Measurements from ENCODE around the gene ATP2C2. TPM values are rescaled to one million over a fixed set of nuclear protein-coding genes. Genes with fewer than 3 reads are reported as not detected.

The ATP2C2 gene
- total and polyA plus RNA-seq, 2 experiments from 2014 or later, result 0.53 TPM; not detected in 1

DNA sequence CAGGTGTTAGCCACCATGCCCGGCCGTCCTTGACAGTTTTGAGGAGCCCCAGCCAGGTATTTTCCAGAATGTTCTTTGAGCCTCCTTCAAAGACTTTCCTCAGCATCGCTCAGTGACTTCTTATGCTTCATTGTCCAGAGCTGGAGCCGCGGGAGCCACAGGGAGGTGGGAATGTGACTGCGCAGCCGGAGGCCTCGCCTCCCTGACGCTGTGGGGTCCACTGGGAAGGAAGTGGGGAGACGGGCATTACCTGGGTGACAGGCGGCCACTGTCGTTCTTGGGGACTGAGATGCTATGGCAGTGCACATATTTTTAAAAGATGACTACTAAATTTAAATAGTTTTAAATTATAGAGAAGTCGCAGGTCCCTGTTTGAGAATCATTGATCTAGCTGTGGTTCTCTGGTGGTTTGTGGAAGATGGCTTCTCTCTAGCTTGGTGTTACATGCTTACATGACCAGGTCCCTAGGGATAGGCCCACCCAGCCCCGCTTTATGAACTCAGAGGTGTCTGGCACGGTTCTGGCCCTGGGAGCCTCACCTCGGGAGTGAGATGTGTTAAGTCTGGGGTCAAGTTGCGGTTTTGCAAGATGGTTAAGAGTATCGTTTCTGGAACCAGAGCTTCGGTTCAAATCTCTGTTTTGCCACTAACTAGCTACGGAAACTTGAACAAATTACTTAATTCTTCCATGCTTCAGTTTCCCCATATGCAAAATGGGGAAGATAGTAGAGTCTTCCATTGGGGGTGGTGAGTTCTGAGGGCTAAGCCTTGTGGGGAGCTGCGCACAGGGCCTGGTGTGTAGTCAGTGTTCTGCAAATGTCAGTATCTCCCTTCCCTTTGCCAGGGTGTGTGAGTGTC, 53.0 kb downstream of the ATP2C2 start:
- H3K36me3 ChIP-seq, result no peaks in the 10 kb centered on the region
- H3K9me3 ChIP-seq (ENCODE audit: low read depth), result no peaks in the 10 kb centered on the region
- no peaks in the 10 kb centered on the region for H3K27me3 ChIP-seq
- TF ChIP-seq, protein P1, sequence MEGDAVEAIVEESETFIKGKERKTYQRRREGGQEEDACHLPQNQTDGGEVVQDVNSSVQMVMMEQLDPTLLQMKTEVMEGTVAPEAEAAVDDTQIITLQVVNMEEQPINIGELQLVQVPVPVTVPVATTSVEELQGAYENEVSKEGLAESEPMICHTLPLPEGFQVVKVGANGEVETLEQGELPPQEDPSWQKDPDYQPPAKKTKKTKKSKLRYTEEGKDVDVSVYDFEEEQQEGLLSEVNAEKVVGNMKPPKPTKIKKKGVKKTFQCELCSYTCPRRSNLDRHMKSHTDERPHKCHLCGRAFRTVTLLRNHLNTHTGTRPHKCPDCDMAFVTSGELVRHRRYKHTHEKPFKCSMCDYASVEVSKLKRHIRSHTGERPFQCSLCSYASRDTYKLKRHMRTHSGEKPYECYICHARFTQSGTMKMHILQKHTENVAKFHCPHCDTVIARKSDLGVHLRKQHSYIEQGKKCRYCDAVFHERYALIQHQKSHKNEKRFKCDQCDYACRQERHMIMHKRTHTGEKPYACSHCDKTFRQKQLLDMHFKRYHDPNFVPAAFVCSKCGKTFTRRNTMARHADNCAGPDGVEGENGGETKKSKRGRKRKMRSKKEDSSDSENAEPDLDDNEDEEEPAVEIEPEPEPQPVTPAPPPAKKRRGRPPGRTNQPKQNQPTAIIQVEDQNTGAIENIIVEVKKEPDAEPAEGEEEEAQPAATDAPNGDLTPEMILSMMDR (IDR thresholded peaks at IDR 0.05; ENCODE audit: low read depth, low read length), result no peak
- no peak overlapping the region for H3K4me3 ChIP-seq
- H3K4me1 ChIP-seq (ENCODE audit: low read depth), result no peaks in the 10 kb centered on the region
- no peak for DNase-seq (ENCODE audit: low read depth in 1 of 2, low spot score in 1 of 2)
- H3K27ac ChIP-seq, result no peak overlapping the region

DNA sequence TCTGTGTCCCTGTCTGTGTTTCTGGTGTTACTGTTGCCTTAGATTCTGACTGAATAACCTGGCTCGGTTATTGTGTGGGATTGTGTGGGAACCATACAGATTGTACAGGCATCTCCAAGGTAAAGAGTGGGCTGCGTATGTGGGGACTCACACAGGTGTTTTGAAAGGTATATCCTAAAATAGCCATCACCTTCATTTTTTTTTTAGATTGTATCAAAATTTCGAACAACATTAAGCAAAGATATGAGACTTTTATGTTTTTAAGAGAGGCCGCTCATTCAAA, 53.5 kb downstream of the ATP2C2 start:
- Histone ChIP-seq H3K36me3 (no peaks in the 10 kb centered on the region), H3K9me3 (ENCODE audit: low read depth) (no peaks in the 10 kb centered on the region), H3K4me3 (no peak overlapping the region), H3K27ac (no peak overlapping the region), H3K4me1 (ENCODE audit: low read depth) (no peaks in the 10 kb centered on the region), H3K27me3 (peaks cover 2% of the 10 kb centered on the region)
- TF ChIP-seq, protein P1 (IDR thresholded peaks at IDR 0.05; ENCODE audit: low read depth, low read length), result no peak
- DNase-seq (ENCODE audit: low read depth in 1 of 2, low spot score in 1 of 2), result no peak

DNA sequence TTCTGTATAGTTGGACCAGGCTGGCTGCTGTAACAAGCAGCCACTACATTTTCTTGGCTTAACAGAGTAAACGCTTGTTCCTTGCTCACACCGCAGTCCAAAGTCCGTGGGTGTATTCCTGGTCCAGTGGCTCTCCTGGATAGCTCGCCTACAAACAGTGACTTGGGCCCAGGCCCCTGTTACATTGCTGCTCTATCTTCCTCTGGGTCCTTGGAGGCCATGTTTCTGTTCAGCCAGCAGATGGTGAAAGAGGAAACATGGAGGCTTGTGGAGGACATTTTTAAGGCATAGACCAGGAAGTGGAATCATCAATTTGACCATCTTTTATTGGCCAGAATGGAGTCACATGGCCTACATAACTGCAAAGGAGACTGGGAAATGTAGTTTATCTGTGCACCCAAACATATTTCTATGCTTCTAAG, 55.1 kb downstream of the ATP2C2 start:
- H3K4me3 ChIP-seq, result no peak overlapping the region
- H3K9me3 ChIP-seq (ENCODE audit: low read depth), result no peaks in the 10 kb centered on the region

DNA sequence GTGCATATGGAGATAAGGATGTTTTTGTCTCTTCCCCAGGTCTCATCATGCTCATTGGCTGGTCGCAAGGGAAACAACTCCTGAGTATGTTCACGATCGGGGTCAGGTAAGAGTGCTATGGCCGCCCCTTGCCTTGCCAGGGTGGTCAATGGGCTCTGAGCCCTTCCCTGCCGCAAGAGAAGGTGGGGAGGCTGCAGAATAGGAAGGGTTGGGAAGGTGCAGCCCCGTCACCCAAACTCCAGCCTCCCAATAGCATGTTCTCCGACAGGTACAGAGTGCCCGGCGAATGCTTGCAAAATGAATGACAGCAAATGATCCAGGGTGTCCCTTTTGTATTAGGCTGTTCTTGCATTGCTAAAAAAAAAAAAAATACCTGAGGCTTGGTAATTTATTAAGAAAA, 57.4 kb downstream of the ATP2C2 start:
- Histone ChIP-seq H3K36me3 (no peaks in the 10 kb centered on the region), H3K4me1 (ENCODE audit: low read depth) (no peaks in the 10 kb centered on the region), H3K4me3 (no peak overlapping the region), H3K27ac (no peak overlapping the region), H3K27me3 (peaks cover 8% of the 10 kb centered on the region), H3K9me3 (ENCODE audit: low read depth) (no peaks in the 10 kb centered on the region)
- TF ChIP-seq, protein P1 (IDR thresholded peaks at IDR 0.05; ENCODE audit: low read depth, low read length), result no peak
- no peak for DNase-seq (ENCODE audit: low read depth in 1 of 2, low spot score in 1 of 2)

More for the DNA sequence above, 55.1 kb downstream of the ATP2C2 start:
- no peak overlapping the region for H3K27ac ChIP-seq
- H3K4me1 ChIP-seq (ENCODE audit: low read depth), result no peaks in the 10 kb centered on the region
- H3K27me3 ChIP-seq, result peaks cover 3% of the 10 kb centered on the region
- no peaks in the 10 kb centered on the region for H3K36me3 ChIP-seq
- peak in 1 of 2 donors; percentile 42 for DNase-seq (ENCODE audit: low read depth in 1 of 2, low spot score in 1 of 2)
- TF ChIP-seq, protein P1 (IDR thresholded peaks at IDR 0.05; ENCODE audit: low read depth, low read length), result no peak

DNA sequence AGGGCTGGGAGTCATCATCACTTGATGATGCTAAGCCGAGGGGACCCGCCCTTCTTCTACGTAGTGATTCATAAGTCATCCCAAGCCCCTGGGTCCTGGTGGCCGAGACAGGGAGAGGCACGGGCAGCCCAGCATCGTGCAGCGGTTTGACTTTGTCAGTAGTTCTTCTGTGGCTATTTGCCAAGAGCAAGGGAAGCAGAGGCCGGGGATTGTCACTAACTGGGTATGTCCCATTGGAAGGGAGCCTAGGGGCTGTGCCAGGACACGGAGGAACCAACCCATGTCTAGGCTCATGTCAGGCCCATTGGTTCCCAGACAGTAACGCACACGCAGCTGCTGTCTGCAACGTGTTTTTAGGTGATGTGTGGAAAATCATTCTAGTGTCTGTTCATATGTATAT, 58.5 kb downstream of the ATP2C2 start:
- Histone ChIP-seq H3K4me3 (no peak overlapping the region), H3K27ac (no peak overlapping the region), H3K9me3 (ENCODE audit: low read depth) (no peaks in the 10 kb centered on the region), H3K4me1 (ENCODE audit: low read depth) (no peaks in the 10 kb centered on the region), H3K27me3 (peaks cover 11% of the 10 kb centered on the region), H3K36me3 (no peaks in the 10 kb centered on the region)
- TF ChIP-seq, protein P1 (IDR thresholded peaks at IDR 0.05; ENCODE audit: low read depth, low read length), result no peak
- DNase-seq (ENCODE audit: low read depth in 1 of 2, low spot score in 1 of 2), result no peak
